IMR-90 (cell line): ENCODE results near the gene ANKH. TPM values are rescaled to one million over a fixed set of nuclear protein-coding genes. Genes with fewer than 3 reads are reported as not detected.

Source experiments
- ATAC-seq: fragments of 200-7000 bp; cut with Tn5 transposase; 2 replicates; pipeline ENCODE4 v1.9.1; 2020; ENCODE audit warnings: low read depth, mild to moderate bottlenecking, moderate library complexity
- BruUV-seq: library from RNA; stranded (reverse); fragments of 400-500 nt; replicated peaks from 2 replicates; lab custom pipeline; 2021; lab: Mats Ljungman, UMichigan
- CTCF ChIA-PET: fragments of 300-600 bp; formaldehyde crosslinking; extraction: SDS; loops from one replicate; lab custom pipeline; 2021; ENCODE audit warnings: antibody characterized with exemption; lab: Yijun Ruan, JAX
- POLR2A ChIA-PET: fragments of 300-600 bp; sonication (Branson Sonifier 250); formaldehyde crosslinking; loops from one replicate; lab custom pipeline; 2022; ENCODE audit warnings: antibody characterized with exemption; ENCODE audit not compliant: unreplicated experiment; lab: Charles Lee
- DNase-seq: peaks from one replicate; pipeline ENCODE4 v3.0.0; 2013
- H2AFZ ChIP-seq: replicated peaks from 2 replicates; pipeline ENCODE3; 2013; ENCODE audit warnings: low read length, mild to moderate bottlenecking; ENCODE audit not compliant: poor library complexity
- H2AK5ac ChIP-seq: 2 replicates; pipeline ENCODE4 v1.6.1; 2013; ENCODE audit warnings: low read depth, low read length, inconsistent platforms
- H2AK9ac ChIP-seq: replicated peaks from 2 replicates; pipeline ENCODE3; 2013; ENCODE audit warnings: mild to moderate bottlenecking, low read depth, low read length, moderate library complexity; ENCODE audit not compliant: poor library complexity
- H2BK120ac ChIP-seq: 2 replicates; pipeline ENCODE4 v1.6.1; 2013; ENCODE audit warnings: low read depth, low read length, inconsistent platforms
- H2BK15ac ChIP-seq: 3 replicates; pipeline ENCODE4 v1.6.1; 2013; ENCODE audit warnings: low read depth, low read length, inconsistent platforms
- H2BK20ac ChIP-seq: 2 replicates; pipeline ENCODE4 v1.6.1; 2013; ENCODE audit warnings: low read depth, mild to moderate bottlenecking, inconsistent platforms, low read length, moderate library complexity
- H2BK5ac ChIP-seq: 2 replicates; pipeline ENCODE4 v1.6.1; 2013; ENCODE audit warnings: mild to moderate bottlenecking, low read depth, low read length, inconsistent platforms; ENCODE audit not compliant: poor library complexity, severe bottlenecking
- H3K14ac ChIP-seq: replicated peaks from 2 replicates; pipeline ENCODE4 v1.6.1; 2013; ENCODE audit warnings: low read depth, low read length, inconsistent platforms
- H3K18ac ChIP-seq: 2 replicates; pipeline ENCODE4 v1.6.1; 2013; ENCODE audit warnings: low read depth, low read length, control low read depth
- H3K23ac ChIP-seq: 2 replicates; pipeline ENCODE4 v1.6.1; 2013; ENCODE audit warnings: low read depth, low read length, inconsistent platforms
- H3K27ac ChIP-seq: 2 replicates; pipeline ENCODE4 v1.5.1; 2013; ENCODE audit warnings: mild to moderate bottlenecking, control low read depth, low read length; ENCODE audit not compliant: insufficient read depth
- H3K27me3 ChIP-seq: 2 replicates; pipeline ENCODE4 v1.6.1; 2013; ENCODE audit warnings: low read length; ENCODE audit not compliant: control insufficient read depth, insufficient read depth
- H3K36me3 ChIP-seq: 2 replicates; pipeline ENCODE4 v1.6.1; 2013; ENCODE audit warnings: low read length, mixed read lengths; ENCODE audit not compliant: control insufficient read depth, insufficient read depth
- H3K4ac ChIP-seq: 2 replicates; pipeline ENCODE4 v1.6.1; 2013; ENCODE audit warnings: low read depth, low read length, inconsistent platforms
- H3K4me1 ChIP-seq: 2 replicates; pipeline ENCODE4 v1.6.1; 2013; ENCODE audit warnings: low read length, mixed read lengths; ENCODE audit not compliant: control insufficient read depth, insufficient read depth
- H3K4me2 ChIP-seq: 2 replicates; pipeline ENCODE4 v1.6.1; 2013; ENCODE audit warnings: low read depth, mild to moderate bottlenecking, control low read depth, low read length, moderate library complexity
- H3K4me3 ChIP-seq: 2 replicates; pipeline ENCODE4 v1.5.1; 2013; ENCODE audit warnings: low read depth, mild to moderate bottlenecking, control low read depth, low read length, moderate library complexity; ENCODE audit not compliant: insufficient read depth
- H3K56ac ChIP-seq: 2 replicates; pipeline ENCODE4 v1.6.1; 2013; ENCODE audit warnings: low read length, inconsistent platforms; ENCODE audit not compliant: insufficient read depth; ENCODE audit errors: extremely low read depth
- H3K79me1 ChIP-seq, 2 experiments: 2 replicates each; pipeline ENCODE4 v1.6.1; 2013; ENCODE audit warnings: low read length in 2 of 2, inconsistent platforms in 1 of 2, low read depth in 1 of 2
- H3K9ac ChIP-seq: 2 replicates; pipeline ENCODE4 v1.6.1; 2013; ENCODE audit warnings: low read depth, low read length, control low read depth
- H3K9me1 ChIP-seq: 2 replicates; pipeline ENCODE4 v1.6.1; 2013; ENCODE audit warnings: low read length, inconsistent platforms; ENCODE audit not compliant: insufficient read depth
- H3K9me3 ChIP-seq: 2 replicates; pipeline ENCODE4 v1.6.1; 2013; ENCODE audit warnings: low read length; ENCODE audit not compliant: control insufficient read depth, insufficient read depth
- H4K20me1 ChIP-seq: 2 replicates; pipeline ENCODE4 v1.6.1; 2013; ENCODE audit warnings: low read length, inconsistent platforms; ENCODE audit not compliant: insufficient read depth
- H4K5ac ChIP-seq: 2 replicates; pipeline ENCODE4 v1.6.1; 2013; ENCODE audit warnings: mild to moderate bottlenecking, low read depth, low read length, control low read depth
- H4K8ac ChIP-seq, 2 experiments: 2 replicates each; pipeline ENCODE4 v1.6.1; 2013; ENCODE audit warnings: low read depth in 2 of 2, low read length in 2 of 2, control low read depth in 1 of 2, inconsistent platforms in 1 of 2
- H4K91ac ChIP-seq: 2 replicates; pipeline ENCODE4 v1.6.1; 2013; ENCODE audit warnings: low read depth, low read length, inconsistent platforms; ENCODE audit not compliant: insufficient read depth
- BHLHE40 ChIP-seq: fragments of 150-350 bp; IDR thresholded peaks from 2 replicates; pipeline ENCODE4 v1.6.1; 2016; ENCODE audit warnings: mild to moderate bottlenecking, low read depth, low read length
- CEBPB ChIP-seq: IDR thresholded peaks from 2 replicates; pipeline ENCODE4 v1.6.1; 2012; ENCODE audit warnings: low read depth, low read length, improper control_type of control experiment
- CHD1 ChIP-seq: IDR thresholded peaks from 2 replicates; pipeline ENCODE4 v1.6.1; 2012; ENCODE audit warnings: low read depth, low read length, improper control_type of control experiment
- FOS ChIP-seq: fragments of 150-350 bp; IDR thresholded peaks from 2 replicates; pipeline ENCODE4 v1.6.1; 2016; ENCODE audit warnings: low read depth, low read length
- MAFK ChIP-seq: IDR thresholded peaks from 2 replicates; pipeline ENCODE4 v1.6.1; 2012; ENCODE audit warnings: low read depth, low read length, improper control_type of control experiment
- MXI1 ChIP-seq: IDR thresholded peaks from 2 replicates; pipeline ENCODE4 v1.6.1; 2012; ENCODE audit warnings: low read depth, mild to moderate bottlenecking, low read length, moderate library complexity, borderline replicate concordance
- NFE2L2 ChIP-seq: fragments of 150-350 bp; IDR thresholded peaks from 2 replicates; pipeline ENCODE4 v1.6.1; 2016; ENCODE audit warnings: low read depth, mild to moderate bottlenecking, low read length
- POLR2A ChIP-seq: IDR thresholded peaks from 2 replicates; pipeline ENCODE4 v1.6.1; 2012; ENCODE audit warnings: mild to moderate bottlenecking, low read depth, low read length
- RCOR1 ChIP-seq: IDR thresholded peaks from 2 replicates; pipeline ENCODE4 v1.6.1; 2012; ENCODE audit warnings: mild to moderate bottlenecking, low read length, improper control_type of control experiment; ENCODE audit not compliant: insufficient replicate concordance
- SMC3 ChIP-seq: fragments of 150-350 bp; IDR thresholded peaks from 2 replicates; pipeline ENCODE4 v1.6.1; 2016; ENCODE audit warnings: low read depth, mild to moderate bottlenecking, antibody characterized with exemption, low read length, moderate library complexity
- USF2 ChIP-seq: fragments of 150-350 bp; IDR thresholded peaks from 2 replicates; pipeline ENCODE4 v1.6.1; 2017; ENCODE audit warnings: mild to moderate bottlenecking, antibody characterized with exemption, low read length, low read depth
- WGBS, 2 experiments: methylation state at CpG; one replicate each; pipeline versions ENCODE4 v1.1.5 to v1.1.7; 2013; ENCODE audit warnings: missing lambda C conversion rate in 2 of 2; ENCODE audit not compliant: insufficient read length in 1 of 2; ENCODE audit errors: extremely low coverage in 2 of 2; 5-methylcytosine and 5-hydroxymethylcytosine counted together
- dilution Hi-C: fragments of 300-500 bp; cut with HindIII; formaldehyde crosslinking; loops from one replicate; pipeline ENCODE4 v1.14.3; 2018; ENCODE audit warnings: low sequenced_read_pairs; ENCODE audit not compliant: unreplicated experiment
- in situ Hi-C: fragments of 300-500 bp; cut with MboI; formaldehyde crosslinking; loops from 3 replicates; pipeline ENCODE4 v1.14.3; 2019; ENCODE audit warnings: low sequenced_read_pairs, inconsistent platforms, mixed read lengths
- intact Hi-C: fragments of 100-400 bp; cut with micrococcal nuclease; formaldehyde crosslinking; loops from 2 replicates; pipeline ENCODE4 v1.10.0; 2022
- polyA plus RNA-seq, 3 experiments: library from polyadenylated mRNA; depleted of rRNA; stranded (reverse); fragments of >200 nt; gene quantifications; 2 replicates each; pipeline ENCODE4 v1.2.3, GENCODE V29; 2012; ENCODE audit warnings: low replicate concordance in 1 of 3
- total RNA-seq: library from RNA; depleted of rRNA; stranded (reverse); fragments of >200 nt; gene quantifications from 2 replicates; pipeline ENCODE4 v1.2.3, GENCODE V29; 2012

Gene ANKH
- total and polyA plus RNA-seq, 2 of the 4 experiments (the other 2 are of a cell fraction): 5.2 to 17.2 TPM

GRCh38 chr5:14752497-14753071 is 119.0 kb downstream of the ANKH start:
- no peak overlapping the region for H2BK5ac ChIP-seq
- no peak overlapping the region for H3K9ac ChIP-seq
- H2AK5ac ChIP-seq: no peak overlapping the region
- peaks cover 8% of the 10 kb centered on the region; the same call in 1 of the 2 replicates for H3K9me1 ChIP-seq
- no peaks in the 10 kb centered on the region for H3K9me3 ChIP-seq
- H3K79me1 ChIP-seq: no peaks in the 10 kb centered on the region
- no peak overlapping the region for H4K91ac ChIP-seq
- H2BK15ac ChIP-seq: no peak overlapping the region
- H2AFZ ChIP-seq: no peak overlapping the region
- H3K4me2 ChIP-seq: no peak overlapping the region
- TF ChIP-seq BHLHE40 (no peak), CEBPB (no peak), USF2 (no peak), FOS (no peak), MAFK (no peak), POLR2A (no peak), NFE2L2 (no peak), CHD1 (no peak), SMC3 (no peak), MXI1 (no peak), RCOR1 (no peak)
- in situ Hi-C loops (no loop called here), dilution Hi-C loops (no loop called here), intact Hi-C loops (no loop called here)
- no CpG with 5 or more reads among the region's 6 CpGs for WGBS, 2 experiments
- H3K23ac ChIP-seq: no peak overlapping the region
- H3K36me3 ChIP-seq: peaks cover 5% of the 10 kb centered on the region
- H3K14ac ChIP-seq: no peak overlapping the region
- no peak overlapping the region for H3K4ac ChIP-seq
- H4K5ac ChIP-seq: no peak overlapping the region
- no TSS peak for BruUV-seq
- no peaks in the 10 kb centered on the region for H3K27me3 ChIP-seq
- ChIA-PET CTCF (interaction anchor here (0.5 kb wide), 1 partner anchor 205 kb away, joined by 3 read pairs; no protein-coding TSS in a partner anchor), POLR2A (no interaction called here)
- 0 out of 2 replicates have a peak, but pooled peaks cover 2% of the 10 kb centered on the region for H3K4me1 ChIP-seq
- ATAC-seq: no peak
- no peaks in the 10 kb centered on the region for H4K20me1 ChIP-seq
- no peak overlapping the region for H2AK9ac ChIP-seq
- no peak overlapping the region for H2BK20ac ChIP-seq
- H3K4me3 ChIP-seq: no peak overlapping the region
- H3K56ac ChIP-seq: no peak overlapping the region
- H3K18ac ChIP-seq: no peak overlapping the region
- H4K8ac ChIP-seq: no peak overlapping the region
- DNase-seq: no peak
- H3K27ac ChIP-seq: no peak overlapping the region
- H2BK120ac ChIP-seq: no peak overlapping the region
